ENCODE data around the gene PLPPR2. TPM values are rescaled to one million over a fixed set of nuclear protein-coding genes. Genes with fewer than 3 reads are reported as not detected.

PLPPR2 gene, protein sequence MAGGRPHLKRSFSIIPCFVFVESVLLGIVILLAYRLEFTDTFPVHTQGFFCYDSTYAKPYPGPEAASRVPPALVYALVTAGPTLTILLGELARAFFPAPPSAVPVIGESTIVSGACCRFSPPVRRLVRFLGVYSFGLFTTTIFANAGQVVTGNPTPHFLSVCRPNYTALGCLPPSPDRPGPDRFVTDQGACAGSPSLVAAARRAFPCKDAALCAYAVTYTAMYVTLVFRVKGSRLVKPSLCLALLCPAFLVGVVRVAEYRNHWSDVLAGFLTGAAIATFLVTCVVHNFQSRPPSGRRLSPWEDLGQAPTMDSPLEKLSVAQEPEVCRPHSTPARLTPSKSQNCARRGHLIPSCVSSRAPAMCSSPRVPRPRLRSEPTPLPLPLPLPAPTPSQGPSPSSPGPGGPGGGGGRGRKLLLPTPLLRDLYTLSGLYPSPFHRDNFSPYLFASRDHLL
- 7.9 and 11.4 TPM in 2 replicates for total RNA-seq

DNA sequence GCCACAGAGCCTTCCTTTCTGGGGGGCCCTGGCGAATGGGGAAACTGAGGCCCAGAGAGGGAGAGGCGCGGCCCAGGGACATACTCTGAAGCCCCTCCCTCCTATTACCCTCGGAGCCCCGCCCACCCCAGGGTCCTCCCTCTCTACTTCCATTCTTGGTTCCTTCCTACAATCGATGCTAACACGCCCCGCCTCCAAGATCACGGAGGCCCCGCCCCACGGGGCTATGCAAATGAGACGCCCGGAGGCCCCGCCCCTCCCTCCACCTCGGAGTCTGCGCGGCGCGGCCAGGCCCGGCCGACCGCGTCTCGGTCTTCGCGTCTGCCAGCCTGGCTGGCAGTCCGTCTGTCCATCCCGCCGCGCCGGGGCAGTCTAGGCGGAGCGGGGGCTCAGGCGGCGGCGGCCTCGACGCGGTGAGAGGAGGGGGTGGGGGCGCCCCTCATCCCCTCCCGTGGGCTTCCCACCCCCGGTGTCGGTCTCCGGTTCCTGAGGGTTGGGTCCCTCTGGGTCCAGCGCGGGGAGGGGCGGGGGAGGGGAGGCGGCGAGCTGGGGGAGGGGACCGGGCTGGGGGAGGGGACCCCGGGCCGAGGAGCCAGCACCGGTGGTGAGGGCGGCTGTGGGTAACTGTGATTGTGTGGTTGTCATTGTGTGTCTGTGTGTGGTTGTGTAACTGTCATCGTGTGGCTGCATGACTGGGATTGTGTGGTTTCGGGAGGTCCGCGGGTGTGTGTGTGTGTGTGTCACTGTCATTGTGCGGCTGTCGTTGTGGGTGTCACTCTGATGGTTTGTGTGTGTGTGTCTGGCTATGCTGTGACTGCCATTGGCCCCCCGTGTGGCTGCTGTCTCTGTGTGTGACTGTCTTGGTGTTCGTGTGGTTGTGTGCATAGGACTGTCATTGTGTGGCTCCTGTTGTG is at the start of gene PLPPR2:
Gene PLPPR2, plus strand, starts transcription at position 273 of the 914 bp plus-strand sequence. CDS start 2,242 bp downstream, outside the sequence.

DNA sequence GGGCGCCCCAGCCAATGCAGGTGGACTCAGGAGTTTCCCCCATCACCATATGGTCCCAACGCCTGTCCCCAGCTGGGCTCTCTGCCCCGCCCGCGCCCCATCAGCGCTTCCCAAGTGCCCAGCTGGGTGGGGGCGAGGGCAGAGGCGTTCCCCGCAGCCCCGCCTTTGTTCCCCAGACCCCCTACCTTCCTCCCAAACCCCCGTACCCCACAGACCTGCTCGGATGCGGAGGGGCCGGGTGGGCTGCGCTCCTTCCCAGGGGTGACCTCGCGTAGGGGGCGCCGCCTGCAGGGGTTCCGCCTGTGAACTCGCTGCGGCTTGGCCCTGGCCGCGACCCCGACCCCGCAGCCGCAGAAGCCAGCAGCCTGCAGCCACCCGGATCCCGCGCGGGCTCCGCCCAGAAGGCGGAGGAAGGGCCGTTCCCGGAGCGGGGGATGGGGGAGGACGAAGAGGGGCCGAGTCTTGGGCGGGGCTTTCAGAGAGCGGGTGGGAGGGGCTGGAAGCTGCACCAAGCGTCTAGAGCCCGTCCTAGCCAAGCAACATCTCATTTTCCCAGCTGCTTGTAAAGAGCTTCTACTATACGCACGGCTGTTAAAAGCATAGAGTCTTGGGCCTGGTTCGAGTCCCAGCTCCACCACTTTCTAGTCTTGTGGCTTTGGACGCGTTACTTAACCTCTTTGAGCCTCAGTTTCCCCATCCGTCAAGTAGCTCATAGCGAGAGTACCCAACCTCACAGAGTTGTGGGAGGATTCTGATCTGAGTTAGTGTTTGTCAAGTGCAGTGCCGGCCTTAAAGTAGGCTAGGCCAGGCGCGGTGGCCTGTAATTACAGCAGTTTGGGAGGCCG is 15.8 kb upstream of the PLPPR2 start, which contains the start of gene RAB3D:
Gene RAB3D, minus strand, starts transcription at position 404 of the 845 bp plus-strand sequence. CDS start 2,258 bp downstream, outside the sequence.

DNA sequence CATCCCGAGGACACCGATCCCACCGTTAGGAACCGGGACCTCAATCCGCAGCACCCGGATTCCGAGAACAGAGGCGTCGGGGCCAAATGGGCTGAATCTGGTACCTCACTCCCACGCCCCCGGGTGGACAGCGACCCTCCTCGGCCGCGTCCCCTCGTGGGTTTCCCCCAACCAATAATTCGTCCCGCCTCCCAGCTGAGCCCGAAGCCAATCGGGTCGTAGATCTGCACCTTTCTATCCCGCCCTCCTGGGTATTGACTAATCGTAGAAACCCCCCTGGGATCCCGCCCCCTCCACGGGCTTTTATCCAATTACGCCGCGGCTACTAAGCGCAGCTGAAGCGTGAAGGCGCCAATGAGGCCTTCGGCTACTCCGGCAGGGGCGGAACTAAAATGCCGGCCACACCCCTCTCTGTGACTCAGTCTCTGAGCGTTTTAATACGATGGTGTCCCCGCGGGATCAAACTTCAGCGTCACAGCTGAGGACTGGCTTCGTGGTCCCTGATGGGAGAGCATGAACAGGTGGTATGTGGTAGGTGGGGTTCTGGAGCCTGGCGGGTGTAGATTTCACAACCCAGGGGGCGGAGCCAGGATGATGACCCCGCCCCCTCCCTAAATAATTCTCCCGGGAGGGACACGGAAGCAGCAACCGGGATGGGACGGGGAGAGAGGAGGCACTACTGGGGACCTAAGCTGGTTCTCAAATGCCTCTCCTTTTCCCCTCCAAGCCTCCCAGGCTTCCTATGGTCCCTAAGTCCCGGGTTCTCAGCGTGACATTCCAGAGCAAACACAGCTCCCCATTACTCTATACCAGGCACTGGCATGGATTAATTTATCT is 8.9 kb upstream of the PLPPR2 start, which contains the start of the genes CCDC159 and TMEM205:
Gene CCDC159, plus strand, starts transcription at position 416 of the 837 bp plus-strand sequence. Its CDS starts 88 bp downstream, at position 504.
Gene TMEM205, minus strand, starts transcription at position 165 of the 837 bp plus-strand sequence. CDS start 649 bp downstream, outside the sequence.

DNA sequence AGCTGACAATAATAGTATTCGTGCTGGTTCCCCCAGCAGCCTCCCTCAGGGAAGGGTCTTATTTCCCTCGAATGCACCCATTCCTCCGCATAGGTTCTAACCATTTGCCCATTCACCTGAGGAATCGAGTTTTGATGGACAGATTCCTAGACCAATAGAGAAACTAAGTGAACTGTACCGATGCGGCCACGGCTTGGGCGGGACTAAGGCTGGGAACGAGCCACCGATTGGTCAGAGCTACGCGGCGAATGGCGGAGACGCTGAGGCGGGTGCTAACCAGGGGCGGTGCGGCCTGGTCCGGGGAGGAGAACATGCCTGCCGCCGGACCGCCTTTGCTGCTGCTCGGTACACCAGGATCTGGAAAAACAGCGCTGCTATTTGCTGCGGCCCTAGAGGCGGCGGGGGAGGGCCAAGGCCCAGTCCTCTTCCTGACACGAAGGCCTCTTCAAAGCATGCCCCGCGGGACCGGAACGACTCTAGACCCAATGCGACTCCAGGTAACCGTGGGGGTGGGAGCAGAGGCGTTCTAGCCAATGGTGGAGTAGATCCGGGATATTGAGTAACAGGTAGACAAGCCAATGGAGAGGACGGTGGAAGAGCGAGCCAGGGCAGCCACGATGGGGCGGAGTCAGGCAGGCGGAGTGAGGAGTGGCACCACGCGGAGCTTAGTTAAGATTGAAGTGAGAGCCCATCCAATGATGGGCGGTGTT is 19.4 kb downstream of the PLPPR2 start, which contains the start of gene SWSAP1:
Gene SWSAP1, plus strand, starts transcription at position 234 of the 710 bp plus-strand sequence. Its CDS starts 15 bp downstream, at position 249.

Other genes with a start within 250 kb of the PLPPR2 start
- gene SPC24, start 199.7 kb upstream of the PLPPR2 start, total RNA-seq = 50.2 and 237 TPM in 2 replicates
- gene KANK2, start 157.9 kb upstream of the PLPPR2 start, total RNA-seq = 403 and 554 TPM in 2 replicates
- gene ANGPTL8, start 115.8 kb upstream of the PLPPR2 start, total RNA-seq = not detected in 2 replicates
- 17.0 and 18.4 TPM in 2 replicates for gene DOCK6, start 92.9 kb upstream of the PLPPR2 start, total RNA-seq
- not detected in 2 replicates for gene TSPAN16, start 59.3 kb upstream of the PLPPR2 start, total RNA-seq
- gene RAB3D, start 15.8 kb upstream of the PLPPR2 start, total RNA-seq = 5.5 and 6.4 TPM in 2 replicates
- gene TMEM205, start 9.2 kb upstream of the PLPPR2 start, total RNA-seq = 64.9 and 71.7 TPM in 2 replicates
- gene CCDC159, start 8.9 kb upstream of the PLPPR2 start, total RNA-seq = 3.9 and 10.4 TPM in 2 replicates
- 0.33 and 0.62 TPM in 2 replicates for gene SWSAP1, start 19.2 kb downstream of the PLPPR2 start, total RNA-seq
- 6.7 and 8.1 TPM in 2 replicates for gene EPOR, start 28.9 kb downstream of the PLPPR2 start, total RNA-seq
- gene RGL3, start 63.9 kb downstream of the PLPPR2 start, total RNA-seq = 0.50 and 1.00 TPM in 2 replicates
- 0.22 and 0.37 TPM in 2 replicates for gene ODAD3, start 79.7 kb downstream of the PLPPR2 start, total RNA-seq
- gene PRKCSH, start 80.2 kb downstream of the PLPPR2 start, total RNA-seq = 118 and 167 TPM in 2 replicates
- 0.12 TPM in 1 of 2 replicates, not detected in the other for gene ELAVL3, start 125.6 kb downstream of the PLPPR2 start, total RNA-seq
- gene ZNF653, start 150.4 kb downstream of the PLPPR2 start, total RNA-seq = 8.2 and 10.6 TPM in 2 replicates
- gene ECSIT, start 173.7 kb downstream of the PLPPR2 start, total RNA-seq = 42.2 and 47.6 TPM in 2 replicates
- 20.4 and 37.0 TPM in 2 replicates for gene CNN1, start 183.4 kb downstream of the PLPPR2 start, total RNA-seq
- gene ELOF1, start 203.8 kb downstream of the PLPPR2 start, total RNA-seq = 26.0 and 31.2 TPM in 2 replicates
- 2.7 and 9.9 TPM in 2 replicates for gene ACP5, start 222.2 kb downstream of the PLPPR2 start, total RNA-seq
- gene ZNF627, start 242.1 kb downstream of the PLPPR2 start, total RNA-seq = 22.6 and 24.9 TPM in 2 replicates